Left hindlimb (tissue), 1 donor: ENCODE data around the gene CARD18.

ENCODE experiments used
- DNase-seq: peaks from one replicate; pipeline ENCODE4 v3.0.0-alpha.2; 2018

CARD18 gene

GRCh38 chr11:105139669-105140068, at the start of gene CARD18:
TSS of gene CARD18 (minus strand) at chr11:105139769. CDS start at chr11:105139726, 43 bp downstream.
- no peak for DNase-seq

GRCh38 chr11:105183987-105184386, 44.4 kb upstream of the CARD18 start:
- DNase-seq: no peak

- DNase-seq: no peak
Measured at GRCh38 chr11:105183426-105183825, 43.9 kb upstream of the CARD18 start.

GRCh38 chr11:105181521-105181920, 42.0 kb upstream of the CARD18 start:
- no peak for DNase-seq

GRCh38 chr11:105181100-105181499, 41.5 kb upstream of the CARD18 start:
- no peak for DNase-seq

- DNase-seq: no peak
Measured at GRCh38 chr11:105179542-105180278, 40.1 kb upstream of the CARD18 start.

- DNase-seq: no peak
Measured at GRCh38 chr11:105177658-105178057, 38.1 kb upstream of the CARD18 start.

GRCh38 chr11:105168457-105168856, 28.9 kb upstream of the CARD18 start:
- no peak for DNase-seq

GRCh38 chr11:105167244-105167643, 27.7 kb upstream of the CARD18 start:
- DNase-seq: no peak

- DNase-seq: no peak
Measured at GRCh38 chr11:105164208-105164607, 24.6 kb upstream of the CARD18 start.

- no peak for DNase-seq
Measured at GRCh38 chr11:105162506-105162905, 22.9 kb upstream of the CARD18 start.

GRCh38 chr11:105158436-105158835, 18.9 kb upstream of the CARD18 start:
- no peak for DNase-seq

GRCh38 chr11:105156720-105157119, 17.2 kb upstream of the CARD18 start:
- no peak for DNase-seq

- DNase-seq: no peak
Measured at GRCh38 chr11:105156231-105156630, 16.7 kb upstream of the CARD18 start.

GRCh38 chr11:105155679-105156078, 16.1 kb upstream of the CARD18 start:
- no peak for DNase-seq

GRCh38 chr11:105153392-105153791, 13.8 kb upstream of the CARD18 start:
- no peak for DNase-seq

- DNase-seq: no peak
Measured at GRCh38 chr11:105152560-105152959, 13.0 kb upstream of the CARD18 start.

GRCh38 chr11:105152021-105152512, 12.5 kb upstream of the CARD18 start:
- no peak for DNase-seq

- DNase-seq: no peak
Measured at GRCh38 chr11:105149477-105149876, 9.9 kb upstream of the CARD18 start.

GRCh38 chr11:105148241-105148640, 8.7 kb upstream of the CARD18 start:
- DNase-seq: no peak

GRCh38 chr11:105144887-105145286, 5.3 kb upstream of the CARD18 start:
- DNase-seq: no peak

GRCh38 chr11:105142167-105142566, 2.6 kb upstream of the CARD18 start:
- DNase-seq: no peak

- DNase-seq: no peak
Measured at GRCh38 chr11:105137286-105137685, 2.3 kb downstream of the CARD18 start.

- no peak for DNase-seq
Measured at GRCh38 chr11:105135883-105136282, 3.7 kb downstream of the CARD18 start.
